HCT116 (cell line): ENCODE data around the gene TRIM56. TPM values are rescaled to one million over a fixed set of nuclear protein-coding genes. Genes with fewer than 3 reads are reported as not detected.

Source experiments
- ATAC-seq: fragments of 200-7000 bp; cut with Tn5 transposase; 2 replicates; pipeline ENCODE4 v1.9.1; 2020; ENCODE audit warnings: mild to moderate bottlenecking, moderate library complexity
- BruUV-seq: library from RNA; stranded (reverse); fragments of 400-500 nt; replicated peaks from 2 replicates; lab custom pipeline; 2021; lab: Mats Ljungman, UMichigan
- CTCF ChIA-PET: fragments of 300-600 bp; sonication (Branson Sonifier 250); formaldehyde crosslinking; loops from one replicate; lab custom pipeline; 2021; ENCODE audit warnings: antibody characterized with exemption; lab: Charles Lee
- POLR2A ChIA-PET: fragments of 300-600, 350-600 bp; sonication (Branson Sonifier 250); formaldehyde crosslinking; loops from one replicate; lab custom pipeline; 2021; ENCODE audit warnings: antibody characterized with exemption; lab: Charles Lee
- RAD21 ChIA-PET, 2 experiments: fragments of 300-600 bp; sonication (Branson Sonifier 250); formaldehyde crosslinking; loops; one replicate each; lab custom pipeline; 2023; ENCODE audit warnings: low total read pairs in 2 of 2; ENCODE audit not compliant: uncharacterized antibody in 2 of 2, unreplicated experiment in 2 of 2, low non-redundant PET in 1 of 2; lab: Charles Lee
- DNase-seq: peaks from one replicate; pipeline ENCODE4 v3.0.0-alpha.2; 2010; ENCODE audit warnings: low read depth, low spot score
- H2AFZ ChIP-seq: fragments of 200-600 bp; shearing (Covaris generic), sonication (generic); 2 replicates; pipeline ENCODE4 v1.6.1; 2017; ENCODE audit warnings: low read depth, mixed run types, mixed read lengths, antibody characterized with exemption, low read length; ENCODE audit not compliant: poor library complexity, severe bottlenecking
- H3K27ac ChIP-seq: 2 replicates; pipeline ENCODE4 v1.5.1; 2012; ENCODE audit warnings: low read depth, low read length
- H3K27me3 ChIP-seq: fragments of 200-600 bp; sonication (generic); 2 replicates; pipeline ENCODE4 v1.6.1; 2016; ENCODE audit warnings: mixed run types, low read length, mixed read lengths; ENCODE audit not compliant: insufficient read depth
- H3K36me3 ChIP-seq, 2 experiments: fragments of 200-500 bp in 1 of 2; fragments of 200-600 bp in 1 of 2; sonication (Bioruptor generic) in 1 of 2; sonication (generic) in 1 of 2; 2 replicates each; pipeline versions ENCODE4 v1.5.1 to v1.6.1; 2014 to 2016; ENCODE audit warnings: low read length in 2 of 2, inconsistent platforms in 1 of 2, mixed read lengths in 1 of 2, mixed run types in 1 of 2; ENCODE audit not compliant: insufficient read depth in 2 of 2, control insufficient read depth in 1 of 2
- H3K4me1 ChIP-seq, 2 experiments: fragments of 200-600 bp in 1 of 2; sonication (generic) in 1 of 2; 2 replicates each; pipeline versions ENCODE4 v1.5.1 to v1.6.1; 2012 to 2017; ENCODE audit warnings: low read length in 2 of 2, inconsistent platforms in 1 of 2, mild to moderate bottlenecking in 1 of 2, mixed read lengths in 1 of 2, mixed run types in 1 of 2, moderate library complexity in 1 of 2; ENCODE audit not compliant: insufficient read depth in 2 of 2, control insufficient read depth in 1 of 2
- H3K4me2 ChIP-seq: fragments of 200-600 bp; sonication (generic); 2 replicates; pipeline ENCODE4 v1.6.1; 2017; ENCODE audit warnings: mixed run types, low read length, mixed read lengths
- H3K4me3 ChIP-seq, 2 experiments: fragments of 200-600 bp in 1 of 2; sonication (generic) in 1 of 2; replicated peaks in 1 of 2; 2 replicates each; pipeline ENCODE4 v1.5.1; 2011 to 2016; ENCODE audit warnings: low read length in 2 of 2, control low read depth in 1 of 2, low read depth in 1 of 2, mild to moderate bottlenecking in 1 of 2, mixed read lengths in 1 of 2, mixed run types in 1 of 2
- H3K79me2 ChIP-seq: fragments of 200-600 bp; sonication (generic); 2 replicates; pipeline ENCODE4 v1.6.1; 2017; ENCODE audit warnings: mild to moderate bottlenecking, mixed run types, low read length, moderate library complexity, mixed read lengths; ENCODE audit not compliant: insufficient read depth
- H3K9ac ChIP-seq: fragments of 200-600 bp; sonication (generic); 2 replicates; pipeline ENCODE4 v1.6.1; 2016; ENCODE audit warnings: low read length, mixed read lengths
- H3K9me2 ChIP-seq: fragments of 200-600 bp; sonication (generic), shearing (Covaris generic); 2 replicates; pipeline ENCODE4 v1.6.1; 2017; ENCODE audit warnings: mixed run types, mild to moderate bottlenecking, moderate library complexity; ENCODE audit not compliant: insufficient read depth
- H3K9me3 ChIP-seq, 2 experiments: fragments of 200-500 bp in 1 of 2; fragments of 200-600 bp in 1 of 2; sonication (Bioruptor generic) in 1 of 2; sonication (generic) in 1 of 2; 2 replicates each; pipeline ENCODE4 v1.6.1; 2014 to 2017; ENCODE audit warnings: low read length in 2 of 2, mixed read lengths in 2 of 2, inconsistent platforms in 1 of 2, low read depth in 1 of 2, mild to moderate bottlenecking in 1 of 2, mixed run types in 1 of 2, moderate library complexity in 1 of 2; ENCODE audit not compliant: control insufficient read depth in 1 of 2, insufficient read depth in 1 of 2
- H4K20me1 ChIP-seq: fragments of 200-600 bp; sonication (generic), shearing (Covaris generic); 2 replicates; pipeline ENCODE4 v1.6.1; 2017; ENCODE audit warnings: mixed run types, mild to moderate bottlenecking, moderate library complexity; ENCODE audit not compliant: insufficient read depth
- ELF1 ChIP-seq: IDR thresholded peaks from 2 replicates; pipeline ENCODE4 v1.6.1; 2012; ENCODE audit warnings: low read depth, borderline replicate concordance
- EZH2phosphoT487 ChIP-seq: fragments of 200-600 bp; IDR thresholded peaks from 2 replicates; pipeline ENCODE4 v1.6.1; 2018; ENCODE audit warnings: antibody characterized with exemption, borderline replicate concordance
- FOSL1 ChIP-seq: IDR thresholded peaks from 2 replicates; pipeline ENCODE4 v1.6.1; 2012; ENCODE audit warnings: low read depth
- POLR2AphosphoS5 ChIP-seq: IDR thresholded peaks from 2 replicates; pipeline ENCODE4 v1.6.1; 2011; ENCODE audit warnings: mild to moderate bottlenecking, low read depth, low read length, moderate library complexity
- RAD21 ChIP-seq: IDR thresholded peaks from 2 replicates; pipeline ENCODE4 v1.6.1; 2012; ENCODE audit warnings: low read depth, mild to moderate bottlenecking
- SP1 ChIP-seq: IDR thresholded peaks from 2 replicates; pipeline ENCODE4 v1.6.1; 2012; ENCODE audit warnings: low read depth
- TCF7L2 ChIP-seq: IDR thresholded peaks from 2 replicates; pipeline ENCODE4 v1.7.0; 2011; ENCODE audit warnings: borderline replicate concordance, inconsistent platforms; ENCODE audit not compliant: insufficient read depth, insufficient read length; ENCODE audit errors: extremely low read depth
- YY1 ChIP-seq: IDR thresholded peaks from 2 replicates; pipeline ENCODE4 v1.6.1; 2011; ENCODE audit warnings: low read length, low read depth, moderate library complexity, mild to moderate bottlenecking; ENCODE audit not compliant: insufficient replicate concordance; ENCODE audit errors: extremely low read depth
- ZFX ChIP-seq: fragments of 450-650 bp; IDR thresholded peaks from 2 replicates; pipeline ENCODE4 v1.6.1; 2017
- intact Hi-C: fragments of 100-400 bp; cut with micrococcal nuclease; formaldehyde crosslinking; loops from 2 replicates; pipeline ENCODE4 v1.10.0; 2022
- total RNA-seq: library from RNA; stranded (reverse); gene quantifications from one replicate; pipeline ENCODE4 v1.2.1, GENCODE V29; 2021; ENCODE audit not compliant: unreplicated experiment
- TF ChIP-seq, protein P1 (sequence below): IDR thresholded peaks from 2 replicates; pipeline ENCODE4 v1.6.1; 2012
- TF ChIP-seq, protein P2 (sequence below): IDR thresholded peaks from 2 replicates; pipeline ENCODE4 v1.6.1; 2012; ENCODE audit warnings: low read depth
- TF ChIP-seq, protein P3 (sequence below), 3 experiments: fragments of 200-600 bp in 1 of 3; sonication (generic) in 1 of 3; IDR thresholded peaks in 2 of 3; conservative IDR thresholded peaks in 1 of 3; 2 replicates each; pipeline ENCODE4 v1.5.1; 2012 to 2017; ENCODE audit warnings: low read depth in 2 of 3, low read length in 2 of 3, antibody characterized with exemption in 1 of 3, borderline replicate concordance in 1 of 3, control low read depth in 1 of 3, mild to moderate bottlenecking in 1 of 3, mixed read lengths in 1 of 3, mixed run types in 1 of 3, moderate library complexity in 1 of 3; ENCODE audit not compliant: insufficient read depth in 1 of 3
- TF ChIP-seq, protein P4 (sequence below): IDR thresholded peaks from 2 replicates; pipeline ENCODE4 v1.6.1; 2011; ENCODE audit warnings: mild to moderate bottlenecking, low read length, moderate library complexity; ENCODE audit not compliant: insufficient replicate concordance; ENCODE audit errors: extremely low read depth

Gene TRIM56
- total RNA-seq, 1 experiment from 2014 or later, result 25.9 TPM

DNA sequence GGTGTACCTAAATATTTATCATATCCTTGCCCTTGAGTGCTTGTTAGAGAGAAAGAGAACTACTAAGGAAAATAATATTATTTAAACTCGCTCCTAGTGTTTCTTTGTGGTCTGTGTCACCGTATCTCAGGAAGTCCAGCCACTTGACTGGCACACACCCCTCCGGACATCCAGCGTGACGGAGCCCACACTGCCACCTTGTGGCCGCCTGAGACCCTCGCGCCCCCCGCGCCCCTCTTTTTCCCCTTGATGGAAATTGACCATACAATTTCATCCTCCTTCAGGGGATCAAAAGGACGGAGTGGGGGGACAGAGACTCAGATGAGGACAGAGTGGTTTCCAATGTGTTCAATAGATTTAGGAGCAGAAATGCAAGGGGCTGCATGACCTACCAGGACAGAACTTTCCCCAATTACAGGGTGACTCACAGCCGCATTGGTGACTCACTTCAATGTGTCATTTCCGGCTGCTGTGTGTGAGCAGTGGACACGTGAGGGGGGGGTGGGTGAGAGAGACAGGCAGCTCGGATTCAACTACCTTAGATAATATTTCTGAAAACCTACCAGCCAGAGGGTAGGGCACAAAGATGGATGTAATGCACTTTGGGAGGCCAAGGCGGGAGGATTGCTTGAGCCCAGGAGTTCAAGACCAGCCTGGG is 53.1 kb downstream of the TRIM56 start:
- ChIA-PET RAD21 (interaction anchor here in 1 of 2 experiments (0.5 kb wide), 1 partner anchor 38 kb away, joined by 3 read pairs; no protein-coding TSS in a partner anchor), POLR2A (interaction anchor here (0.7 to 3.2 kb wide), 2 partner anchors 12 to 53 kb away, joined by 4 to 26 read pairs; partner anchors contain the start of genes SERPINE1 and TRIM56), CTCF (interaction anchor here (0.6 to 2.2 kb wide), 9 partner anchors 11 to 145 kb away, joined by 3 to 16 read pairs (median 3); partner anchors contain the start of genes SERPINE1, TRIM56 and ZNHIT1)
- H3K4me2 ChIP-seq, result peak overlapping the region; percentile 86
- no peaks in the 10 kb centered on the region for H3K36me3 ChIP-seq
- H3K9ac ChIP-seq, result peak overlapping the region; percentile 66
- no peaks in the 10 kb centered on the region for H4K20me1 ChIP-seq
- H3K9me3 ChIP-seq, result no peaks in the 10 kb centered on the region
- H3K4me1 ChIP-seq, result peaks cover 27 to 71% of the 10 kb centered on the region in 2 experiments
- ATAC-seq (peak; percentile 88), DNase-seq (peak; percentile 97)
- H3K4me3 ChIP-seq, result peak overlapping the region; percentile 10 to 49; a peak in 3 of 4 replicates
- TF ChIP-seq, protein P1, sequence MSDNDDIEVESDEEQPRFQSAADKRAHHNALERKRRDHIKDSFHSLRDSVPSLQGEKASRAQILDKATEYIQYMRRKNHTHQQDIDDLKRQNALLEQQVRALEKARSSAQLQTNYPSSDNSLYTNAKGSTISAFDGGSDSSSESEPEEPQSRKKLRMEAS, result no peak
- TF ChIP-seq, protein P2, sequence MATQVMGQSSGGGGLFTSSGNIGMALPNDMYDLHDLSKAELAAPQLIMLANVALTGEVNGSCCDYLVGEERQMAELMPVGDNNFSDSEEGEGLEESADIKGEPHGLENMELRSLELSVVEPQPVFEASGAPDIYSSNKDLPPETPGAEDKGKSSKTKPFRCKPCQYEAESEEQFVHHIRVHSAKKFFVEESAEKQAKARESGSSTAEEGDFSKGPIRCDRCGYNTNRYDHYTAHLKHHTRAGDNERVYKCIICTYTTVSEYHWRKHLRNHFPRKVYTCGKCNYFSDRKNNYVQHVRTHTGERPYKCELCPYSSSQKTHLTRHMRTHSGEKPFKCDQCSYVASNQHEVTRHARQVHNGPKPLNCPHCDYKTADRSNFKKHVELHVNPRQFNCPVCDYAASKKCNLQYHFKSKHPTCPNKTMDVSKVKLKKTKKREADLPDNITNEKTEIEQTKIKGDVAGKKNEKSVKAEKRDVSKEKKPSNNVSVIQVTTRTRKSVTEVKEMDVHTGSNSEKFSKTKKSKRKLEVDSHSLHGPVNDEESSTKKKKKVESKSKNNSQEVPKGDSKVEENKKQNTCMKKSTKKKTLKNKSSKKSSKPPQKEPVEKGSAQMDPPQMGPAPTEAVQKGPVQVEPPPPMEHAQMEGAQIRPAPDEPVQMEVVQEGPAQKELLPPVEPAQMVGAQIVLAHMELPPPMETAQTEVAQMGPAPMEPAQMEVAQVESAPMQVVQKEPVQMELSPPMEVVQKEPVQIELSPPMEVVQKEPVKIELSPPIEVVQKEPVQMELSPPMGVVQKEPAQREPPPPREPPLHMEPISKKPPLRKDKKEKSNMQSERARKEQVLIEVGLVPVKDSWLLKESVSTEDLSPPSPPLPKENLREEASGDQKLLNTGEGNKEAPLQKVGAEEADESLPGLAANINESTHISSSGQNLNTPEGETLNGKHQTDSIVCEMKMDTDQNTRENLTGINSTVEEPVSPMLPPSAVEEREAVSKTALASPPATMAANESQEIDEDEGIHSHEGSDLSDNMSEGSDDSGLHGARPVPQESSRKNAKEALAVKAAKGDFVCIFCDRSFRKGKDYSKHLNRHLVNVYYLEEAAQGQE, result no peak
- TF ChIP-seq, protein P3, sequence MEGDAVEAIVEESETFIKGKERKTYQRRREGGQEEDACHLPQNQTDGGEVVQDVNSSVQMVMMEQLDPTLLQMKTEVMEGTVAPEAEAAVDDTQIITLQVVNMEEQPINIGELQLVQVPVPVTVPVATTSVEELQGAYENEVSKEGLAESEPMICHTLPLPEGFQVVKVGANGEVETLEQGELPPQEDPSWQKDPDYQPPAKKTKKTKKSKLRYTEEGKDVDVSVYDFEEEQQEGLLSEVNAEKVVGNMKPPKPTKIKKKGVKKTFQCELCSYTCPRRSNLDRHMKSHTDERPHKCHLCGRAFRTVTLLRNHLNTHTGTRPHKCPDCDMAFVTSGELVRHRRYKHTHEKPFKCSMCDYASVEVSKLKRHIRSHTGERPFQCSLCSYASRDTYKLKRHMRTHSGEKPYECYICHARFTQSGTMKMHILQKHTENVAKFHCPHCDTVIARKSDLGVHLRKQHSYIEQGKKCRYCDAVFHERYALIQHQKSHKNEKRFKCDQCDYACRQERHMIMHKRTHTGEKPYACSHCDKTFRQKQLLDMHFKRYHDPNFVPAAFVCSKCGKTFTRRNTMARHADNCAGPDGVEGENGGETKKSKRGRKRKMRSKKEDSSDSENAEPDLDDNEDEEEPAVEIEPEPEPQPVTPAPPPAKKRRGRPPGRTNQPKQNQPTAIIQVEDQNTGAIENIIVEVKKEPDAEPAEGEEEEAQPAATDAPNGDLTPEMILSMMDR (IDR thresholded peaks at IDR 0.05 in 2 of 3, conservative IDR thresholded peaks at IDR 0.05 in 1 of 3; ENCODE audit: borderline replicate concordance in 1 of 3, insufficient read depth in 1 of 3, low read depth in 2 of 3, low read length in 2 of 3), result peak in 2 of 3 experiments; percentile 79 to 96; a peak in 4 of 6 replicates
- TF ChIP-seq, protein P4, sequence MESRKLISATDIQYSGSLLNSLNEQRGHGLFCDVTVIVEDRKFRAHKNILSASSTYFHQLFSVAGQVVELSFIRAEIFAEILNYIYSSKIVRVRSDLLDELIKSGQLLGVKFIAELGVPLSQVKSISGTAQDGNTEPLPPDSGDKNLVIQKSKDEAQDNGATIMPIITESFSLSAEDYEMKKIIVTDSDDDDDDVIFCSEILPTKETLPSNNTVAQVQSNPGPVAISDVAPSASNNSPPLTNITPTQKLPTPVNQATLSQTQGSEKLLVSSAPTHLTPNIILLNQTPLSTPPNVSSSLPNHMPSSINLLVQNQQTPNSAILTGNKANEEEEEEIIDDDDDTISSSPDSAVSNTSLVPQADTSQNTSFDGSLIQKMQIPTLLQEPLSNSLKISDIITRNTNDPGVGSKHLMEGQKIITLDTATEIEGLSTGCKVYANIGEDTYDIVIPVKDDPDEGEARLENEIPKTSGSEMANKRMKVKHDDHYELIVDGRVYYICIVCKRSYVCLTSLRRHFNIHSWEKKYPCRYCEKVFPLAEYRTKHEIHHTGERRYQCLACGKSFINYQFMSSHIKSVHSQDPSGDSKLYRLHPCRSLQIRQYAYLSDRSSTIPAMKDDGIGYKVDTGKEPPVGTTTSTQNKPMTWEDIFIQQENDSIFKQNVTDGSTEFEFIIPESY, result peak; percentile 76
- TF ChIP-seq YY1 (peak; percentile 62), POLR2AphosphoS5 (peak; percentile 68), ELF1 (no peak), EZH2phosphoT487 (no peak), ZFX (no peak), TCF7L2 (peak; percentile 48), FOSL1 (no peak), RAD21 (no peak), SP1 (no peak)
- BruUV-seq, result TSS peak; percentile 55
- H3K27ac ChIP-seq, result peak overlapping the region; percentile 83
- H2AFZ ChIP-seq, result no peak overlapping the region
- intact Hi-C loops, result loop anchor here (1.0 to 5.0 kb wide), 3 partner anchors 44 to 241 kb away; partner anchors contain the start of gene ACHE
- no peaks in the 10 kb centered on the region for H3K27me3 ChIP-seq
- no peaks in the 10 kb centered on the region for H3K9me2 ChIP-seq
- H3K79me2 ChIP-seq, result no peaks in the 10 kb centered on the region
